ENCODE results near the gene CAB39.

Gene CAB39

DNA sequence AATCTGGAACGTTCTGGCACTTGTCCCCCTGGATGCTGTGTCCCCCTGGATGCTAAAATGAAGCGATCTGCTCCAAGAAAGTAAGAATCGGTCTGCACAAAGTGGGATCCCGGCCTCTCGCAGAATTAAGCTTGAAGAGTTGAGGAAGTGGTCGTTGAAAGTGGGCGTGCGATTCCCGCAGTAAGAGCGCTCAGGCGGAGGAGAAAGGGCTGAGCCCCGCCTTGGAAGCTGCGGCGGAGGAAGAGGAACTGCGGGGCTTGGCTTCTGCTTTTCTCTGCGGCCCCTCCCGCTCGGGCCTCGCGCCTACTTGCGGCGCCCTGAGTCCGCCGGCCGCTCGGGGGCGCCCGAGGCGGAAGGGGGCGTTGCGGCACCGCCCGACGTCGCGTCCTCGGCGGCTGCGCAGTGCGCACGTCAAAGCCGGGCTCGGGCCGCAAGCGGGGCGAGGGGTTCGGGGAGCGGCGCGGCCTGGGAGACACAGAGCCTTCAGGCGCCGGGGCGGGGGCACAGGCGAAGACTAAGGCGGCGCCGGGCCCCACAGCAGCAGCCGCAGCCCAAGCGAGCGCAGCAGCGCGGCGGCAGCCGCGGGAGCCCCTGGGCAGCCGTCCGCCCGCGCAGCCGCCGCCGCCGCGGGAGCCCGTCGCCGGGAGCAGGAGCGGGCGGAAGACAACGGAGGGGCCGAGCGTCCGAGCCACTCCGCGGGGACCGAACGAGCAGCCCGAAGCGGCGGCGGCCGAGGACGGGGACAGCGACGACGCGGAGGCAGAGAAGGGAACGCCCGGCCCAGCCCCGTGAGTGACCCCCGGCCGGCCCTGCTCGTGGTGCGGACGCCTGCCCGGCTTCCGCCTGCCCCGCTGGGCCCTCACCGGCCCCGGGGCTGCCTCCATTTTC is at the start of gene CAB39:
Gene CAB39 (plus strand): TSS at position 400 of the 888 bp plus-strand sequence. CDS start 47,160 bp downstream, outside the sequence.
- peak; percentile 89 for DNase-seq

DNA sequence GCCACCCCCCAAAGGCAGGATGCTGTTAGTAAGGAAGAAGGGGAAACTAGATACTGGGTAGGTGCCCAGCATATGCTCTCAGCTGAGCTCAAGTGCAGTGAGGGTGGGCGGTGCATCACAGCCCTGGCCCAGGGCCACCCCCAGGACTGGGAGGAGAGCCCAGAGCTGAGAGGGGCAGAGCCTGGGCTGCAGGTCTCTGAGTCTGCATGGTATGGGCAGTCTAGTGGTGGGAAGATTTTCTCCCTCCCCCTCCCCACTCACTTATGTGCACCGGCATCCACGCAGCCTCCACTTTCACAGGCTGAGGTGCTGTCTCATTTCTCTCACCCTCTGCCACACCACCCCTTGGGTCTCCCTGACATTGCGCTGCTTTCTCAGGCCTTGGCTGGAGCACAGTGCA is 48.5 kb upstream of the CAB39 start:
- no peak for DNase-seq

DNA sequence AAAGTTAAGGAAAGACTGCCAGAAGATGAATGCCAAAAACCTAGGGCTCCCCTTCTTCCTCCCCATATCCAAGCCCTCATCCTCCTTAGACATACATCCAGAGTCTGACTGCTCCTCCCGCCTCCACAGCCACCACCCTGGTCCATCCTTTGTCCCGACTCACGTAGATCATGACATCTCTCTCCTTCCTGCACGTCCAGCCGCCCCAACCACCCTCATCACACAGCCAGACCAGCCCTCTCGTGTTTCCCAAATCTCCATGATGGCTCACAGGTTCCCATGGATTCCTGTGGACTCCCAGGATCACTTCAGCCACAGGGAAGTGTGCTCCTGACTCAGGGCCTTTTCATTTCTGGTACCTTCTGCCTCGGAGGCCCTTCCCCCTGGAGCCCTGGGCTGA is 47.8 kb upstream of the CAB39 start:
- DNase-seq, result no peak

DNA sequence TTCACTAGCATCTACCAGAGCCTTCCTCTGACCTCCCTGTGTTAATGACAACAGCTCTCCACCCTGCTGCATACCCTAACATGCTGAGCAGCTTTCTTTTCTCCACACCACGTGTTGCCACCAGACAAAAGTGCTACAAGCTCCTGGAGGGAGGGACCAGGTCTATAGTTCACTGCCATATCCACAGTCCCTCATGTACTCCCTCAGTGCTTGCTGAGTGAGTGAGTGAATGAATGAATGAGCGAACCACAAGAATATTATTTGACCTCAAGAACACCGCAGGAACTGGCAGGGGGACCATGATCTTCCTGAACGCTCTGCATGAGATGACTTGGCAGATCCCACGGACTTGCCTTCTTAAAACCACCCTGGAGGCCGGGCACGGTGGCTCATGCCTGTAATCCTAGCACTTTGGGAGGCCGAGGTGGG is 47.4 kb upstream of the CAB39 start:
- DNase-seq, result no peak

DNA sequence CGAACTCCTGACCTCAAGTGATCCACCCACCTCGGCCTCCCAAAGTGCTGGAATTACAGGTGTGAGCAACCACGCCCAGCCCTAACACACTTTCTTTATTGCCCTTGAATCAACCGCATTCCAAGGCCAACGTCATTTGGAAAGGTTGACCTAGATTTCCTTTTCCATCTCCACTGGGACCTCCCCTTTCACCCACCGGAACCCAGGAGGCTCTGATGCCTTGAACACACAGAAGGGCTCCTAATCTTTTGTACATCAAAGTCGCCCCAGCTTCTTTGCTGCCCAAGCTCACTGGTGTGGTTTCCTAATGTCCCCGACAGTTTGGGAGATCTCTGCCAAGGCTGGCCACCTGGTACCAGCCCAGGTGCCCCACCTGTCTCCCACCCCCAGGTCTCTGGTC is 46.2 kb upstream of the CAB39 start:
- DNase-seq, result no peak

DNA sequence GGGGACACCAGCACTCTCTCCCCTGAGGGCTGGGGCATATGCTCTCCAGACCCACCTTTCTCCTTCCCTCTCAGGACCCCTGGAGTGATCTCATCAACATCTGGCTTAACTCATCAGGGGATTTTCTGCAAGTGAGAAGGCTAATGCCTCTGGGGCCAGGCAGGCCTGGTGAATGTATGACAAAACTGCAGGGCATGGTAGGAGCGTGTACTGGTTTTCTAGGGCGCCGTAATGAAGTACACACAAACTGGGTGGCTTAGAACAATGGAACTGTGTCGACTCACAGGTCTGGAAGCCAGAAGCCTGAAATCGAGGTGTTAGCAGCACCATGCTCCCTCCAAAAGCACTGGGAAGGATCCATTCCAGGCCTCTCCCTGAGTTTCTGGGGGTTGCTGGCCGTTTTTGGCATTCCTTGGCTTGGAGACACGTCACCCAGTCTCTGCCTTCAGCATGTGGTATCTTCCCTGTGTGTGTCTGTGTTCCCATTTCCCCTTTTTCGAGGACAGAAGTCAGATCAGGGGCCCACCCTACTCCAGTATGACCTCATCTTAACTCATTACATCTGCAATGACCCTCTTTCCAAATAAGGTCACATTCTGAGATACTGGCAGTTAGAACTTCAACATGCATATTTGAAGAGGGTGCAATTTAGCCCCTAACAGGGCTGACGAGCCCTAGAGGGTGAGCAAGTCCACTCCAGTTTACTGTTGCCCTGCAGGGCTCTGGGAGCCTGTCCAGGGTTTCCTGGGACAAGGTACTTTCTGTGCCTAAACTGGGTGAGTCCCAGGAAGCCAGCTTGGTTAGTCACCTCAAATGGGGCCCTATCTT is 45.5 kb upstream of the CAB39 start:
- DNase-seq, result no peak

DNA sequence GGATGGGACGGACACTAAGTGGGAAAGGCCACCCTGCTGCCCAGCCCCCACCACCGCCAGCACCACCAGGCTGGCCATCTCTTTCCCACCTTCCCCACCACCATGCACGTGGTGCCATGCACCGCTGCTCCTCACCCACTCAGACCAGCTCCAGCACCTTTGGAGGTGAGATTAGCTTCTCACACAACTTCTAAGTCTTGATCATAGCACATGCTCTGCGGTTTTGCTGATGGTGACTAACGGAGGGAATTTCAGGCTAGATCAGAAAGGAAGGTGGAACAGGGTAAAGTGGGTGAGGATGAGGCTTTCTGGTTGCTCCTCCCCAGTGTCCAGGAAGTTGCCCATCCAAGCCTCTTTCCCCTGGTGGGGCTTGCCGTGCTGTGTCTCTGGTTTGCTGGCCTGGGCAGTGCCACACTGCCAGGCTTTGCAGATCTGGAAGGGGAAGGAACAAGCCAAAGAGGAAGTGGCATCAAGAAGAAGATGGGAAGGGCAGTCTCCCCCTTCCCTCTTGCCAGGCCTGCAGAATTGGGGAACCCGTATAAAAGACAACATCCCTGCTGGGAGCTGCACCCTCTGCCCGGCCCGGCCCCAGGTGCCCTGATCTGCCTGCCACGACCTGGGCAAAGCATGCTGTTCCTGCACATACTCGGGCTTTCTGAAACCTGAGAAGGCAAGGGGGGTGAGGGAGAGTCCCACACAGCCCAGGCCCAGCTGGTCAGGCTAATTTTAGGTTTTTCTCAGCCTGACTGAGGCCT is 44.3 kb upstream of the CAB39 start:
- DNase-seq, result peak; percentile 33

DNA sequence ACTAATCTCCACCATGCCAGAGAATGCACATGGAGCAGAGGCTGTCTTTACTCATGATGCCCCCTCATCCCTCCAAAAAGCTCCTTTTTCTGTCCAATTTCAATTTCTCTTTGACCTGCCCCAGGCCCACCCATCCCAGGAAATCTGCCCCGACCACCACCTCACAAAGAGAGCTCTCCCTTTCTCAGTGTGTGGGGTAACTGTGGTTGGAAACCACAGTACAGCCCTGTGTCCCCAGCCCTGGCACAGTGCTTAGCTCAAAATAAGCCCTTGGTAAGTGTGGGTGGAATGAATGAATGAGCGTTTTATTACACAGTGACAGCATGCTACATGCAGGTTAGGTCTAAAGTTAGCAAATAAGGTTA is 43.7 kb upstream of the CAB39 start:
- DNase-seq, result no peak

DNA sequence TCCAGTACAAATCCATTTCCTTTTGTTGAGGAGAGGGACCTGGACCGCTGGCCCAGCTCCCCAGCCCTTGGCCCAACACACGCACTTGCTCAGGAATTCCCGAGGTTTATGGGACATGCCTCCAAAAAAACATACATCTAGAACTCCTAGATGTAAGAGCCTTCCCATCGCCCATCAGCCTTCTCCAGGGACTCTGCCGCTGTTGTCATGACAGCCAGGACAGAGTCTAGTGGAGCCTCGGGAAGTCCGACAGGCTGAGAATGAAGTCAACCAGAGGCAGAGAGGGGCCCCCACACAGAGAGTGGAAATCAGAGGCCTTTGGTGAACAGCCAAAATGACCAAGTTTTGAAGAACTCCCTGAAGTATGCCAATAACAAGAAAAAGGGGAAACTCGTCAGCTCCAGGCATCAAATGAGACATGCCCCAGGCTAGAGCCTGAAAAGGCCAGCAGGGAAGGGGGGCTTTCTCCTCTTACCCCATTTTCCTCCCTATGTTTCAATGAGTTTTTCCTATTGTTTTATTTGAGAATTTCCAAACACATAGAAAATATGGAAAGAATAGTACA is 43.2 kb upstream of the CAB39 start:
- no peak for DNase-seq

DNA sequence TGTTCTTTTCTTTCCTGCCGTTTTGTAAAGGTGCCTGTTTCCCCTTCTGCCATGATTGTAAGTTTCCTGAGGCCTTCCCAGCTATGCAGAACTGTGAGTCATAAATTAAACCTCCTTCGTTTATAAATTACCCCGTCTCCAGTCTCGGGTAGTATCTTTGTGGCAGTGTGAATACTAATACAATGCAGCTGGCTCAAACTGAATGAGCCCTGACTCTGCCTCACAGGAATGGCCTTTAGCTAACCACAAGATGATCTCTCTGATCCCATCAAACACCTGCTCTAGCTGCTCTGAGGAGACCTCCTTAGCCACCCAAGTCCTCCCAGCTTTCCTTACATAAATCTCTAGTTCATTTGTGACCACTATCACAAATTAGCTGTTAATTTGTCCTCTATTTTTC is 41.5 kb upstream of the CAB39 start:
- DNase-seq, result no peak

DNA sequence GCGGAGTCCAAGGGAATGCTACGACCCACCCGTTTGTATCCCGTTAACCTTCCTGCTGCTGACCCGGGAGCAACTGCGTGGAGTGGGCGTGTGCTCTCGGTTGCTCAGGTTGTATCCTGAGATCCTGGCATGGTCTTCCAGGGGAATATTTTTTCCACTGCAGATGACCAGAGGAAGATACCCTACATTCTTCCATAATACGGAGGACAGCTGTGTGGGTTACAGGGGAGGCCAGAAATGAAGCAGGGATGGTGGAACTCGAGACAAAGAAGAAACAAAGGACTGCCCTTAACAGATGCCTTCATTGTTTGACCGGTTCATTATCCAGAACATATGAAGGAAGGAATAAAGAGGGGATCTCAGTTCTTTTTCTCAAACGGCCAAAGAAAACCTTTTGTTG is 39.8 kb upstream of the CAB39 start:
- DNase-seq, result no peak

DNA sequence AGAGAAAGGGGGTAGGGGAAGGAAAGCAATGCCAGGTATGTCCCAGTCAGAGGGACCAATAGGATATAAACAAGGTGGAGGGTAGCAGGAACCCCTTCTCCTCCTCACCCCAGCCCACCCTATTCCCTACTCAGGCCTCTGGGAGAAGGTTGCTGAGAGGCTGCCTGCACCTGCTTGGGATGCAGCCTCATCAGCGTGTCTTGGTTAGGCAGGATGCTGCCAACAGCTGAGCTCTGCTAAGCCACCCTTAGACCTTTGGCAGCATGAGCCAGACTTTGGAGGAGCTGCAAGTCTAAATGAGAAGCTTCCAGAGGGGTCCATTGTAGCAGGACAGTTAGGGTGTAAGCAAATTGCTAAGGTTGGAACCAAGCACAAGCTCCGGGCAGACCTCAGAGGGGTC is 38.2 kb upstream of the CAB39 start:
- no peak for DNase-seq

DNA sequence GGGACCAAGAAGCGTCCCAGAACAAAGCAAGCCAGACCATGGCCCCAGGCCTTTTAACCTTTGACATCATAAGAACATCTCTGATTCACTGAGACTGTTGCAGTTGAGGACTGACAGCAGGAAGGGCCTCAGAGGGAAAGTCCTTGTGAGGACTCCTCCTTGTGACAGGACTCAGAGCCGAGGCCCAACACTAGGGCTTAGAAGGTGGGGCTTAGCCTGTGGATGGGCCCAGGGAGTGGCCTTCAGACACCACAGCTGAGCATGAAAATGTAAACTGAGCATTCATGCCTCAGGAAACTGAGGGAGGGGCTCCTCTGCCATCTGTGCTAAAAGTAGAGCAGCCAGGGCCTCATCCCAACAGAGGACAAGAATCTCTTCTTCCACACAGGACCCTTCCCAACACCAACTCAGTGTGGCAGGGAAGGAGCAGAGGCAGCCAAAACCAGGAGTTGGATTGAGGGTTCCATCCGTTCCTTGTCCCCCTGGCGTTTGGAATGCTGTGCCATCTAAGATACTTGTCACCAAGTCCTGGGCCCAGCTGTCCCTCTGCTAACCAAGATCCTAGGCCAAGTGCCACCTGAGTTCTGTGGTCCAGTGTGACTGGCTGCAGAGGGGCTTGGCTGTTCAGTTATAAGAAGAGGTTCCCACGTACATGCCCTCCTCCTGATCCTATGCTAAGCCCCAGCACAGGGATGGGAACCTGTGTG is 37.5 kb upstream of the CAB39 start:
- no peak for DNase-seq

DNA sequence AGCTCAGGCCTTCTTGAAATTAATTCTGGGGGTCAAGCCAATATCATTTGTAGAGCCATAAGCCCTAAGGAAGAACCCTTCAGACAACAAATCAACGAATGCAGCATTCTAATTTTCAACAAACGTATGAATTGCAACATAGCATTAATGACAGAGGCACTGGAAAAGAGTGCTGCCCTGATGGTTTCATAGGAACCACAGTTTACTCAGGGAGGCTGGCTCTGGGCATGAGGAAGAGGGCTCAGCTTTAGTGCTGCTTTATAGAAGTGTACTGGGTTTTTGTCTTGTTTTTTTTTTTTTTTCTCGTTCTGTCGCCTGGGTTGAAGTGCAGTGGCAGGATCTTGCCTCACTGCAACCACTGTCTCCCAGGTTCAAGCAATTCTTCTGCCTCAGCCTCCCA is 36.1 kb upstream of the CAB39 start:
- no peak for DNase-seq

DNA sequence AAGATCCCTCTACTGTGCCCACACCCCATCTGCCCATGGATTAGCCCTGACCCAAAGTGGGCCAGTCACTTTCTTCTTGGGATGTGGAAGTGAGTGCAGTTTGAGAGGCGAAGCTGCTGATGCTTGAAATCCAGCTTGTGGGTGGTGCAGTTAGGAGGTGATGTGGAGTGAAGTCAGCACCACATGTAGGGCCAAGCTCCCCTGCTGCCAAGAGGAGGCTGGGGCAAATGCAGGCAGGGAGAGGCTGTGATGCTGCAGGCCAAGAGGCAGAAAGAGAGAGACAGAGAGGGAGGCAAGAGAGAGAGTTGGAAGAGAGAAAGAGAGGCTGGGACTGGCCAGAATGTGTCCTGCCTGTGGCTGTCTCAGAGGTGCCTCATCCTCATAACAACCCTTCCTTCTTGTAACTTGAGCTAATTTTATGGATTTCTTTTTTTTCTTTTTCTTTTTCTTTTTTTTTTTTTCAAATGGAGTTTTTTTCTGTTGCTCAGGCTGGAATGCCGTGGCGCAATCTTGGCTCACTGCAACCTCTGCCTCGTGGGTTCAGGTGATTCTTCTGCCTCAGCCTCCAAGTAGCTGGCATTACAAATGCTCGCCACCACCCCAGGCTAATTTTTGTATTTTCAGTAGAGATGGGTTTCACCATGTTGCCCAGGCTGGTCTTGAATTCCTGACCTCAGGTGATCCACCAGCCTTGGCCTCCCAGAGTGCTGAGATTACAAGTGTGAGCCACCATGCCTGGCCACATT is 35.3 kb upstream of the CAB39 start:
- DNase-seq, result no peak

DNA sequence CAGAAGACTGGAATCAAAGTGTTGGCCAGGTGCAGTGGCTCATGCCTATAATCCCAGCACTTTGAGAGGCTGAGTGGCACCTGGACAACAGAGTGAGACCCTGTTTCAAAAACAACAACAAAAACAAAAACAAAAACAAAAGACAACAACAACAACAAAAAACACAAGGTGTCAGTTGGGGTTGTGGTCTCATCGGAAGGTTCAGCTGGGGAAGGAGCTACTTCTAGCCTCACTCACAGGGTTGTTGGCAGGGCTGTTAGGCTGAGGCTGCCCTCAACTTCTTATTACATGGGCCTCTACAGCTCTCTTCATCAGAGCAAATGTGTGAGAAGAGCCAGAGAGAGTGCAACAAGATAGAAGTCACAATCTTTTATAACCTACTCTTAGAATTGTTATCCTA is 34.6 kb upstream of the CAB39 start:
- DNase-seq, result no peak

DNA sequence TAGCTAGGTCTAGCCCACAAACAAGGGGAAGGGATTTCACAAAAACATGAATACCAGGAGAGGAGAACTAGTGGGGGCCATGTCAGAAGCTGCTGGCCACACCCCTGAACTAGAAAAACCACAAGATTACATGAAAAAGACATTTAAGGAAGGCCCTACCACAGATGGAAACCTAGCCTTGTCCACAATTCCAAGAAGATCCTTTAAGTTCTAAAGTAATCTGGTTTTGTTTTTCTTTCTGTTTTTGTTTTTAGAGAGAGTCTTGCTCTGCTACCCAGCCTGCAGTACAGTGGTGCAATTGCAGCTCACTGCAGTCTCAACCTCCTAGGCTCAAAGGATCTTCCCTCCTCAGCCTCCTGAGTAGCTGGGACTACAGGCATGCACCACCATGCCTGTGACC is 34.2 kb upstream of the CAB39 start:
- DNase-seq, result no peak

DNA sequence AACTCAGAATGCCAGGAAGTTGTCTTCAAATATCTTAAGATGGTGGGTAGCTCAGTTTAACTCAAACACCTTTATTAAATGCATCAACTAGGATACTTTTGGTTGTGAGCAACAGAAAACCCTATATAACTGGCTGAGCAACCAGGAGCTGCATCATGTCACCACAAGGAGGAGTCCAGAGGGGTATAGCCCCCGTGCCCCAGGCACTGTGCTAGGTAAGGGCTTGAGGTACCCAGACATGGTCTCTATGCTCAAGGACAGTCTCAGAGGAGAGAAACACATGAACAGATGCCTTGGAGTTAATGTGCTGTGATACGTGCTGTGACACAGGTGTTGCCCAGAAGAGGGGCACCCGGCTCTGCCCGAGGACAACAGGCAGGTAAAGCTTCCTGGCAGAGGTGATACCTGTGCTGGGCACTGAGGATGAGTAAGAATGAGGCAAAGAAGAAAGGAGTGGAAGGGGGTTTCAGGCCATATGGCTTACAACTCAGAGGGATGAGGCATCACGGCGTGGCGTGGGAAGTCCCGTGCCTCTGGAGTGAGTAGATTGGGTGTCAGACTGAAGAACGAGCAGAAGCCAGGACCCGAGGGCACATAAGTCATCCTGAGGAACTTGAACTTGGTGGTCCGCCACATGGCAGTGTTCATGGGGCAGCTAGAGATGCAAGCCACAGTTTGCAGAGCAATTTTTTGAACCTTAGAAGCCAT is 32.0 kb upstream of the CAB39 start:
- DNase-seq, result no peak

DNA sequence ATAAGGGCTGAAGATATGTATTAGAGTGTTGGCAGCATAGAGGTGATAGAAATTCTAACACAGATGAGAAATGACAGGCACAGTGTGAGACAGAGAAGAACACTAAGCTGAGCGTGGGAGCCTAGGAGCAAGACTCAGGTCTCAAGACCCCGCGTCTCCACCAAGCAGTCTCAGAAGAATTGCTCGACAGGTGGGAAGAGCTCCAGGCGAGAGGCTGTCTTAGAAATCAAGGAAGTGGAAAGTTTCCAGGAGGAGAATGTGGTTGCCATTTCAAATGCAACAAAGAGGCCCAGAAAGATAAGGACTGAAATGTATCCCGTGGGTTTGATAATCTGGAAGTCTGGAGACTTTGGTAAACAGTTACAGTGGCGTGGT is 31.5 kb upstream of the CAB39 start:
- no peak for DNase-seq

DNA sequence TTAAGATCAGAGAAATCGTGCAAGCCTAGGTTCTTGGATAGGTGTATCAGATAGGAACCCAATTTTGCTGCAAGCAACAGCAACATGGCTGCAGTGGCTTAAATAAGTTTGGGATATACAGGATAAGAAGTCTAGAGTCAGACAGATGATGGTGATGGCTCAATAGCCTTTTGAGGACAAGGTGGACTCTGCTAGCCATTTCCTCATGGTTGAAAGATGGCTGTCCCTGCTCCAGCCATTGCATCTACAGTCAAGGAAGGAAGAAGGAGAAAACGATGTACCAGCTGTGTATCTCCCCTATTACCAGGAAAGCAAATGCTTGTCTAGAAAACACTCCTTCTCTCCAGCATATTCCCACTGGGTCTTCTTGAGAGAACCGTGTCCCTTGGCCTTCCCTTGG is 30.1 kb upstream of the CAB39 start:
- no peak for DNase-seq

Data from CD4-positive, alpha-beta T cell treated with Interleukin-10 for 1 hour (primary cell).